NCI-H345 treated with DMSO at 0.1 percent for 48 hours (cell line): ENCODE data around the gene CEND1.

ENCODE experiments used
- DNase-seq: peaks from one replicate; lab custom pipeline; 2025; ENCODE audit not compliant: unreplicated experiment; lab: John Stamatoyannopoulos, UW

The CEND1 gene

GRCh38 chr11:827897-828192 is 38.0 kb upstream of the CEND1 start, which contains the start of gene CRACR2B:
Gene CRACR2B (plus strand): TSS chr11:827919. CDS start chr11:828608, 689 bp downstream.
- no peak for DNase-seq

GRCh38 chr11:827146-827896 is 37.4 kb upstream of the CEND1 start:
- no peak for DNase-seq

- no peak for DNase-seq
Observed at GRCh38 chr11:826836-827145, 36.9 kb upstream of the CEND1 start.

GRCh38 chr11:826227-826621 is 36.3 kb upstream of the CEND1 start:
- no peak for DNase-seq

GRCh38 chr11:825366-826226 is 35.7 kb upstream of the CEND1 start:
- no peak for DNase-seq

GRCh38 chr11:824942-825341 is 35.1 kb upstream of the CEND1 start:
- DNase-seq = no peak

- no peak for DNase-seq
Observed at GRCh38 chr11:824292-824880, 34.5 kb upstream of the CEND1 start.

GRCh38 chr11:823441-824291 is 33.8 kb upstream of the CEND1 start:
- DNase-seq = no peak

- no peak for DNase-seq
Observed at GRCh38 chr11:821512-822371, 31.9 kb upstream of the CEND1 start.

- DNase-seq = no peak
Observed at GRCh38 chr11:820655-821511, 31.0 kb upstream of the CEND1 start.

GRCh38 chr11:819943-820649 is 30.2 kb upstream of the CEND1 start:
- peak; percentile 61 for DNase-seq

- peak; percentile 82 for DNase-seq
Observed at GRCh38 chr11:819129-819931, 29.4 kb upstream of the CEND1 start.

- DNase-seq = no peak
Observed at GRCh38 chr11:818396-819128, 28.7 kb upstream of the CEND1 start, which contains the start of gene PNPLA2. Gene PNPLA2 (plus strand): TSS chr11:818914. CDS start chr11:819719, 805 bp downstream.

GRCh38 chr11:816433-816779 is 26.5 kb upstream of the CEND1 start:
- DNase-seq = no peak

GRCh38 chr11:815675-816432 is 26.0 kb upstream of the CEND1 start:
- DNase-seq = no peak

- DNase-seq = no peak
Observed at GRCh38 chr11:813456-814096, 23.7 kb upstream of the CEND1 start.
